Epithelial cell of esophagus (primary cell): ENCODE measurements around the gene MFSD2A.

Experiments
- DNase-seq: peaks from one replicate; pipeline ENCODE4 v3.0.0; 2010; ENCODE audit warnings: low read depth
- H3K4me3 ChIP-seq: 2 replicates; pipeline ENCODE4 v1.5.1; 2011; ENCODE audit warnings: mild to moderate bottlenecking, low read length, control low read depth
- CTCF ChIP-seq: IDR thresholded peaks from 2 replicates; pipeline ENCODE4 v1.5.1; 2011; ENCODE audit warnings: low read depth, mild to moderate bottlenecking, low read length, control low read depth, inconsistent platforms; ENCODE audit not compliant: insufficient read depth; ENCODE audit errors: missing control alignments

Gene MFSD2A

GRCh38 chr1:39943471-39944290, 11.3 kb upstream of the MFSD2A start:
- no peak for TF ChIP-seq CTCF
- DNase-seq = peak; percentile 93
- H3K4me3 ChIP-seq = no peak overlapping the region

GRCh38 chr1:39944410-39945112, 10.4 kb upstream of the MFSD2A start:
- DNase-seq = no peak
- no peak for TF ChIP-seq CTCF
- H3K4me3 ChIP-seq = no peak overlapping the region

GRCh38 chr1:39946216-39946615, 8.7 kb upstream of the MFSD2A start:
- no peak for TF ChIP-seq CTCF
- no peak for DNase-seq
- H3K4me3 ChIP-seq = no peak overlapping the region

GRCh38 chr1:39947260-39947659, 7.7 kb upstream of the MFSD2A start:
- no peak for DNase-seq
- no peak for TF ChIP-seq CTCF
- no peak overlapping the region for H3K4me3 ChIP-seq

DNA sequence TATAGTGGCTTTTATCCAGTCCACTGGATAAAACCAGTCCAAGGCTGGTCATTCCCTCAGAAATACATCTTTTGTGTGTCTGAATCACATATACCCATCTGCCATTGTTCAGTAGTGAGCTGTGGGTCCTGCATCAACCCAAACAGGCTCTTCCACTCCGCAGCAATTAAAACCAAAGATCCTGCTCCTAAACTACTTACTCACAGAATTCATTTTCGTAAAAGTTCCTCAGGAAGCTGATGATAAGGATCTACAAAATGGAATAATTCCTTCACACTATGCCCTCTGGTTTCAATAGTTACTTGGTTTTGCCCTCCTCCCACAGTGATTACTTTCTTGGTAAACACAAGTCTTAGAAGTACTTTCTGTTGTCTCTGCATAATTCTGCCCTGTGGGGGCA, 5.1 kb upstream of the MFSD2A start:
- no peak overlapping the region for H3K4me3 ChIP-seq
- TF ChIP-seq CTCF = no peak
- no peak for DNase-seq

GRCh38 chr1:39951926-39952325, 3.0 kb upstream of the MFSD2A start:
- no peak for DNase-seq
- no peak overlapping the region for H3K4me3 ChIP-seq
- no peak for TF ChIP-seq CTCF
